ENCODE data around the gene TBC1D14. TPM values are rescaled to one million over a fixed set of nuclear protein-coding genes. Genes with fewer than 3 reads are reported as not detected.

The TBC1D14 gene
- total and polyA plus RNA-seq, 2 of the 8 experiments (the other 6 are each of a cell fraction or from before 2014, with no cell fraction given): 45.6 to 48.2 TPM

DNA sequence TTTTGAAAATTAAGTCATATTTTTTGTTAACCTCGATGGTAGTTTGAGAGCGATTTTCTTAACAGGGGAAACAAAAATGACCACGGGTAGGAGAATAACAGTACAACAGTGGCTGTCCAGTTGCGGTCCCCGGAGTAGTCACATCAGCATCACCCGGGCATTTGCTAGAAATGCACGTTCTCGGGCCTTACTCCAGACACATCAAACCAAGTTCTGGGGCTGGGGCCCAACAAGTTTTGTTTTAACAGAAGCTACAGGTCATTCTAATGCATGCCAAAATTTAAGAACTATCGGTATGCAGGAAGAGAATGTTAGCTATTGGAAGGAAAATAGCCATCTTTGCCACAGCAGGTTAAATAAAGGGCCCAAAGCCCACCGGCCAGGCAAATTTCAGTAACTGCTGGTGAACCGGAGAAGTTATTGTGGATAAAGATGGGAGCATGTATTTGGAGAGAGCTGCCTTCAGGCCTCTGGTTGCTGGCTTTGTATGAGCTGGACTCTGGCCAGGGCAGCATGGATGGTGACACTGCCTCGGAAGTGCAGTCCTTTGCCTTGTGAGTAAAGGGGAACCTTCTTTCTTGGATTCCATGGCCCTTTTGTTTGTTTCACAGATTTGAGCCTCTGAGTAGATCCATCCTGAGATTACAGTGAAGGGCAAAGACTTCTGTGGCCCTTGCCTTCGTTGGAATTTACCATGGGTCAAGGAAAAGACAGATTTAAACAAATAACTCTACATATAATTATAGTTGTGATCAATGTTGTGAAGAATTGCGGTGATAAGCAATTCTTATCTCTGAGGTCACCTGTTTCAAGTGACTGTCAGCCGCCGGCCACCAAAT is 62.1 kb downstream of the TBC1D14 start:
- no peaks in the 10 kb centered on the region for H3K9me3 ChIP-seq (ENCODE audit: insufficient read depth in 2 of 2, low read depth in 1 of 2, low read length in 1 of 2)
- H2BK12ac ChIP-seq (ENCODE audit: low read depth, low read length): peak overlapping the region; percentile 96
- DNase-seq (ENCODE audit: low read depth in 1 of 2, low spot score in 2 of 2) (no peak), FAIRE-seq (no peak)
- H3K4me3 ChIP-seq (ENCODE audit: extremely low read depth in 1 of 4, insufficient read depth in 2 of 4, low read depth in 3 of 4, low read length in 4 of 4): no peak overlapping the region; a peak in 1 of 8 replicates
- peak overlapping the region; percentile 77 for H2BK5ac ChIP-seq (ENCODE audit: low read depth, low read length)
- peak overlapping the region; percentile 89 for H2AK5ac ChIP-seq (ENCODE audit: low read depth, low read length)
- no peak overlapping the region; the same call in 1 of the 2 replicates for H4K8ac ChIP-seq (ENCODE audit: extremely low read depth, insufficient read depth, low read length)
- H4K5ac ChIP-seq (ENCODE audit: insufficient read length, low read depth, low read length): no peak overlapping the region
- no peak overlapping the region for H2AFZ ChIP-seq (ENCODE audit: low read length)
- peak overlapping the region in 1 of 4 experiments; percentile 33; a peak in 2 of 7 replicates for H3K9ac ChIP-seq (replicated peaks in 1 of 4; ENCODE audit: extremely low read depth in 1 of 4, low read depth in 3 of 4, low read length in 3 of 4)
- no peak overlapping the region for H4K91ac ChIP-seq (replicated peaks; ENCODE audit: insufficient read length, low read length)
- peaks cover 8% of the 10 kb centered on the region; the same call in 1 of the 2 replicates for H3K79me1 ChIP-seq (ENCODE audit: low read depth, low read length)
- H3K36me3 ChIP-seq (ENCODE audit: control insufficient read depth in 2 of 4, insufficient read depth in 4 of 4, low read length in 3 of 4): no peaks in the 10 kb centered on the region
- POLR2A ChIA-PET (ENCODE audit: partially characterized antibody): interaction anchor here (0.6 to 3.8 kb wide), 7 partner anchors 9 to 223 kb away, joined by 4 to 29 read pairs (median 5); partner anchors contain the start of gene GRPEL1
- no peak overlapping the region for H3K14ac ChIP-seq (ENCODE audit: insufficient read length)
- H3K23ac ChIP-seq (ENCODE audit: insufficient read length): no peak overlapping the region
- peak overlapping the region; percentile 14 for H2BK120ac ChIP-seq (replicated peaks; ENCODE audit: low read depth, low read length)
- H2BK15ac ChIP-seq (ENCODE audit: low read length): no peak overlapping the region
- peak overlapping the region; percentile 81 for H3K27ac ChIP-seq (ENCODE audit: low read depth, low read length)
- peaks cover 0 to 4% of the 10 kb centered on the region in 2 experiments; a peak in 1 of 4 replicates for H3K79me2 ChIP-seq (ENCODE audit: control insufficient read depth in 1 of 2, insufficient read depth in 2 of 2, low read length in 2 of 2)
- H3K4ac ChIP-seq (replicated peaks; ENCODE audit: insufficient read length, low read depth, low read length): no peak overlapping the region
- H4K20me1 ChIP-seq (replicated peaks in 1 of 2; ENCODE audit: control insufficient read depth in 1 of 2, insufficient read depth in 2 of 2, low read length in 2 of 2): peaks cover 0 to 1% of the 10 kb centered on the region in 2 experiments
- H3K18ac ChIP-seq (ENCODE audit: extremely low read depth, low read length): peak overlapping the region; percentile 81
- peak overlapping the region in 1 of 2 experiments; percentile 74; a peak in 1 of 4 replicates for H3K4me2 ChIP-seq (ENCODE audit: insufficient read depth in 1 of 2, low read depth in 2 of 2, low read length in 2 of 2)
- H3K27me3 ChIP-seq (replicated peaks in 1 of 4; ENCODE audit: control insufficient read depth in 3 of 4, extremely low read depth in 1 of 4, insufficient read depth in 3 of 4, low read length in 3 of 4): no peaks in the 10 kb centered on the region
- 91% methylated on average over 16 of the region's 16 CpGs; no CpG with 5 or more reads in 1 of the 2 experiments for WGBS, 2 experiments (ENCODE audit: extremely low coverage in 1 of 2, insufficient coverage in 1 of 2, insufficient read length in 1 of 2, insufficient replicate concordance in 2 of 2, low coverage in 1 of 2, low lambda C conversion rate in 2 of 2, missing lambda C conversion rate in 1 of 2)
- no peaks in the 10 kb centered on the region for H3K23me2 ChIP-seq (ENCODE audit: low read depth, low read length)
- CTCF ChIA-PET (ENCODE audit: partially characterized antibody): interaction anchor here (1.1 to 5.0 kb wide), 7 partner anchors 9 to 85 kb away, joined by 3 to 31 read pairs (median 7); partner anchors contain the start of gene TBC1D14
- no peak overlapping the region for H3K56ac ChIP-seq (replicated peaks; ENCODE audit: insufficient read length, low read depth, low read length)
- H3K4me1 ChIP-seq (replicated peaks in 1 of 4; ENCODE audit: control insufficient read depth in 3 of 4, insufficient read depth in 4 of 4, low read length in 3 of 4): peaks cover 15 to 23% (median 19%) of the 10 kb centered on the region in 4 experiments; a peak in 6 of 7 replicates
- H2BK20ac ChIP-seq (ENCODE audit: low read length): peak overlapping the region; percentile 67; the same call in 1 of the 2 replicates
- TF ChIP-seq, protein P1, sequence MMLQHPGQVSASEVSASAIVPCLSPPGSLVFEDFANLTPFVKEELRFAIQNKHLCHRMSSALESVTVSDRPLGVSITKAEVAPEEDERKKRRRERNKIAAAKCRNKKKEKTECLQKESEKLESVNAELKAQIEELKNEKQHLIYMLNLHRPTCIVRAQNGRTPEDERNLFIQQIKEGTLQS (IDR thresholded peaks at IDR 0.05; ENCODE audit: insufficient read depth, low read depth, low read length): no peak
- TF ChIP-seq HDAC6 (IDR thresholded peaks at IDR 0.05; ENCODE audit: low read depth, low read length) (no peak), SP1 (IDR thresholded peaks at IDR 0.05; ENCODE audit: low read depth, low read length) (no peak), JUND (IDR thresholded peaks at IDR 0.05; ENCODE audit: low read length) (no peak), POLR2AphosphoS5 (IDR thresholded peaks at IDR 0.05; ENCODE audit: low read depth, low read length) (no peak), TBP (IDR thresholded peaks at IDR 0.05; ENCODE audit: low read depth, low read length) (no peak), JUN (IDR thresholded peaks at IDR 0.05; ENCODE audit: low read depth, low read length) (no peak), CEBPB (IDR thresholded peaks at IDR 0.05; ENCODE audit: low read depth, low read length) (no peak)
